Pancreas (tissue), 10 donors: ENCODE results near the gene PITPNM1. TPM values are rescaled to one million over a fixed set of nuclear protein-coding genes. Genes with fewer than 3 reads are reported as not detected.

ENCODE experiments used
- ATAC-seq, 4 donors: fragments of 200-7000 bp; cut with Tn5 transposase; one replicate each; pipeline versions ENCODE4 v1.8.0 to v1.9.1; 2020; ENCODE audit warnings: mild to moderate bottlenecking in 4 of 4, moderate library complexity in 4 of 4
- DNase-seq, 6 donors: peaks; one replicate each; pipeline ENCODE4 v3.0.0-alpha.2; 2020
- FAIRE-seq: peaks from 2 replicates; lab custom pipeline; 2012; peaks lifted over from hg19 to GRCh38; lab: Jason Lieb, UNC
- H3K27ac ChIP-seq, 4 donors: fragments of 200-600 bp; sonication (generic); 1 replicate in 3 of 4; 2 replicates in 1 of 4; pipeline versions ENCODE4 v1.5.0 to v1.8.0; 2020
- H3K27me3 ChIP-seq, 4 donors: fragments of 200-600 bp; one replicate each; pipeline ENCODE4 v1.8.0; 2021
- H3K36me3 ChIP-seq, 3 donors: fragments of 200-600 bp; sonication (generic) in 1 of 3; one replicate each; pipeline versions ENCODE4 v1.5.0 to v1.8.0; 2020 to 2021
- H3K4me1 ChIP-seq, 3 donors: fragments of 200-600 bp; one replicate each; pipeline ENCODE4 v1.8.0; 2021
- H3K4me3 ChIP-seq, 4 donors: fragments of 200-600 bp; sonication (generic) in 2 of 4; one replicate each; pipeline versions ENCODE4 v1.5.0 to v1.8.0; 2020 to 2021
- H3K9me3 ChIP-seq, 4 donors: fragments of 200-600 bp; one replicate each; pipeline ENCODE4 v1.8.0; 2021
- CTCF ChIP-seq, 4 donors: fragments of 200-600 bp; sonication (generic) in 3 of 4; IDR thresholded peaks; one replicate each; pipeline versions ENCODE4 v1.5.0 to v1.8.0; 2021; ENCODE audit warnings: antibody characterized with exemption in 4 of 4
- WGBS, 2 donors: extraction: QIAGEN DNeasy Blood & Tissue Kit; methylation state at CpG; one replicate each; pipeline ENCODE4 v1.1.7; 2013; 5-methylcytosine and 5-hydroxymethylcytosine counted together
- intact Hi-C, 3 donors: fragments of 100-400 bp; cut with DNase I; formaldehyde crosslinking; loops; one replicate each; pipeline versions ENCODE4 v1.11.1 to v1.14.2; 2022
- polyA plus RNA-seq, 2 donors: library from polyadenylated mRNA; stranded (reverse); fragments of 200-250 nt; gene quantifications; one replicate each; pipeline ENCODE4 v1.2.3, GENCODE V29; 2013
- total RNA-seq, 6 donors: library from RNA; stranded (reverse); fragmentation: NEBNext Ultra II Directional in 4 of 6; extraction: Animal tissue kit (Norgen Biotek cat#: 25700) in 4 of 6; gene quantifications; one replicate each; pipeline versions ENCODE4 v1.2.1 to v1.2.4, GENCODE V29; 2021 to 2023
- donor health status: healthy with polysubstance abuse.
- donor health status: DM: no; HTN: no; CAD: no; lungs with moderate emphysema.
- donor health status: DM: no; HTN: no; CAD: no.
- donor health status: control.
- donor health status: control.
- donor health status: Bipolar disorder and iron deficiency.
- donor health status: DM: yes; HTN: yes; CAD: no.
- donor health status: DM: no; HTN: no; CAD: no.
- donor health status: DM: no; HTN: no; CAD: no.
- donor health status: DM: yes; HTN: yes; CAD: no.

PITPNM1 gene
- total and polyA plus RNA-seq, 8 donors = 10.2 to 35.7 (median 24.3) TPM

DNA sequence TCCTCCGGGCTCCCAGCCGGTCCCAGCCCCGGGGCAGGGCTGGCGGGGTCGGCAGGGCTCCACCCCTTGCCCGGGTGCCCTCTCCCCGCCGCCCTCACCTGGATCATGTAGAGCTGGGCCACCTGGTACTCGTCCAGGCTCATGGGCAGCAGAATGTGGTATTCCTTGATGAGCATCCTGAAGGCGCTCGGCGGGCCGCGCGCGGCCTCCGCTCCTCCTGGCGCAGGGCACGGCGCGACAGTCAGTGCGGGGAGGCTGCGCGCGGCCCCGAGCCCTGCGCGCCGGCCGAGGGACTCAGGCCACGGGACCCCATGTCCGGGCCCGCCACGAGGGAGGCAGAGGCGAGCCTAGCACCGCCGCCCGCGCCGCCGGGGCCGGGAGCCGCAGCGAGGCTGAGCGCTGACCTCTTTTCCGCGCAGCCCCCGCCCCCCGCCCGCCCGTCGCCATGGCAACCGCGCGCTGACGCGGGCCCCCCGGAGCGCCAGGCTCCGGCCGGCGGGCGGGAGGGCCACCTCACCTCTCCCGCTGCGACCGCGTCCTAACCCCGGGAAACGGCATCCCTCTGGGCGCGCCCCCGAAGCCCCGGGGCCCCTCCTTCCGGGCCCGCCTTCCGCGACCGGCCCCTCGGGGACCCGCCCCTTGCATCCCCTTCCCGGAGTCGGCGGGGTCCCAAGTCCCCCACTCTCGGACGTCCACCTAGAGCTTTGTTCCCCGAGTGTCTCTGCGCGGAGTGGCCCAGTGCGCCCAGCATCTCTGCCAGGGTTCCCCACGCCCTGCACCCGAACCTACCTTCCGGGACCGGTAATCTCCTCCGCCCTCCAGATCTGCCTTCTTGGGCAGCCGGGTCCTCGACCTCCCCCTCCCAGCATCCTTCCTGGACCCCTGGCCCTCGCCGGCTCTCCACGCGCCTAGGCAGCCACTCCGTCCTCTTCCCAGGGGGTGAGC, 886 bp downstream of the PITPNM1 start:
- ATAC-seq (no peak), FAIRE-seq (no peak), DNase-seq (peak in 5 of 6 donors; percentile 43 to 90 (median 70))
- WGBS, 2 donors = 2% methylated on average over 38 to 101 of the region's 101 CpGs
- H3K27ac ChIP-seq = peak overlapping the region; percentile 95 to 98 (median 96)
- H3K27me3 ChIP-seq = no peaks in the 10 kb centered on the region
- no peak for TF ChIP-seq CTCF (IDR thresholded peaks at IDR 0.05)
- peak overlapping the region; percentile 63 to 86 (median 80) for H3K4me3 ChIP-seq
- H3K9me3 ChIP-seq = no peaks in the 10 kb centered on the region
- peaks cover 0 to 26% (median 12%) of the 10 kb centered on the region in 3 donors for H3K4me1 ChIP-seq
- intact Hi-C loops = loop anchor here in 1 of 3 donors (10.0 kb wide), 1 partner anchor 89 kb away; the partner anchor contains the start of gene CARNS1
- no peaks in the 10 kb centered on the region for H3K36me3 ChIP-seq

DNA sequence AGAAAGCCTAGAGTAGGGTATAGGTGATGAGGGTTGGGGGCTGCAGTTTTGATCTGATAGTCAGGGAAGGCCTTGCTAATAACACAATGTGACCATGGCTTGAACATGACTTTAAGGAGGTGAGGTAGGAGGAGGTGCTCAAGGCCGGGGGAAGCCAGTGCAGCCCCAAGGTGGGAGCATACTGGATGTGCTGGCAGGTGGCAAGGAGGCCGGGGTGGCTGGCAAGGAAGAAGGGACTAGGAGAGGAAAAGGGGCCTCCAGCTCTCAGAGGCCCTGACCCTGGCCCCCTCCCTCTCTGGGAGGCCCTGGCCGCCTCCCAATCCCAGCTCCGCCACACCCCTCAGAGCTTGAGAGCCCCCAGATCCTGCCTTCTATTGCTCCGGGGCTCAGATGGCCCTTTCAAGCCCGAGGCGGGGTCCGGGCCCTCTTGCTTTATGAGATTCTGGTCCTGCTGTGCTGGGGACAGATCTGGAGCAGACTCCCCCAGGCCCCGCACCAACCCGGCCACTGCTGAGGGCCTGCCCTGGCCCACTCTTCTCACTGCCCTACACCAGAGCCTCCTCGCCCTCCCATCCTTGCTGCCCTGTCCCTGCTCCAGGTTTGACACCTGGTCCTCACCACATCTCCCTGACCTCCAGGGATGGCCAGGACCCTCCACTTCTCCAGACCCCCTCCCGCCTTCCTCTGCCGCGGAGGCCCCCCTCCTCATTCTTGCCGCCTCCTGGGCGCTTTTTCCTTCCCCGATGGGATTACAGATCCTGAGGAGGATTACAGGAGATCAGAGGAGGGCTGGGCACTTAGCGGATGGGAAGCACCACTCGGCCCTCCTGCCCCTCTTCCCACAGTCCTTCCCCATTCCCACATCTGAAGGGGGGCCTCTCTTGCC, 1.8 kb downstream of the PITPNM1 start:
- H3K9me3 ChIP-seq = no peaks in the 10 kb centered on the region
- DNase-seq (peak in 2 of 6 donors; percentile 45 to 79), ATAC-seq (no peak), FAIRE-seq (no peak)
- H3K36me3 ChIP-seq = no peaks in the 10 kb centered on the region
- H3K27ac ChIP-seq = no peak overlapping the region
- TF ChIP-seq CTCF (IDR thresholded peaks at IDR 0.05) = no peak
- peaks cover 0 to 26% (median 12%) of the 10 kb centered on the region in 3 donors for H3K4me1 ChIP-seq
- H3K27me3 ChIP-seq = no peaks in the 10 kb centered on the region
- intact Hi-C loops = loop anchor here in 1 of 3 donors (10.0 kb wide), 1 partner anchor 89 kb away; the partner anchor contains the start of gene CARNS1
- peak overlapping the region in 2 of 4 donors; percentile 85 to 86 for H3K4me3 ChIP-seq
- 83 to 84% methylated on average over 19 of the region's 19 CpGs for WGBS, 2 donors

DNA sequence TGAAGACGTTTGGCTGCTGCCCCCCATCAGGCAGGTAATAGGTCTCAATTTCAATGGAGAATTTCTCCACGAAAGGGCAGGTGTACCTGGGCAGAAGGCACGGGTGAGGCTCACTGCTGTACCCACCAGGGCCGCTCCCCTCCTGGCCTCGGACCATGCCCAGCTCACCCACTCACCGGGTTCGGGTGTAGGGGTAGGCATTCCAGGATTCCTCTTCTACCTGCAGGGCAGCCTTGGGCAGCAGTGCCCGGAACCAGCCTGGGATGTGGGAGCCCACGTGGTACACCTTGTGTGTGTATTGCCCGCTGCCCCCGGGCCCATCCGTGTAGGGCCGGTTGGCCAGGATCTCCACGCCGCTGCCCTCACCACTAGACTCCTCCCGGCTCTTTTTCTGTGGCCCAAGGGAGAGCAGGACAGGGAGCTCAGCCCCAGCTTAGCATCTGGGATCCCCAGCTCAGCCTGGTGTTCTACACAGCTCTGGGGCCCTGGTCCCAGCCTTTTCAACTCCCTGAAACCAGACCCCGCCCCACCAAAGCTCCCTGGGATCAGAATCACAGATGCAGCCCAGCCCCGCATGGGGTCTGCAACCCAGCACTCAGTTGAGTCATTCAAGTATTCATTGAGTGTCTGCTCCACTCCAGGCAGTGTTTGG, 2.7 kb downstream of the PITPNM1 start:
- H3K4me1 ChIP-seq = peaks cover 0 to 26% (median 12%) of the 10 kb centered on the region in 3 donors
- no peak for TF ChIP-seq CTCF (IDR thresholded peaks at IDR 0.05)
- H3K9me3 ChIP-seq = no peaks in the 10 kb centered on the region
- FAIRE-seq = no peak
- H3K27me3 ChIP-seq = no peaks in the 10 kb centered on the region
- no peak for ATAC-seq
- intact Hi-C loops = loop anchor here in 1 of 3 donors (10.0 kb wide), 1 partner anchor 88 kb away; the partner anchor contains the start of gene CARNS1
- no peak overlapping the region for H3K27ac ChIP-seq
- 94 to 97% methylated on average over 18 of the region's 18 CpGs for WGBS, 2 donors
- H3K4me3 ChIP-seq = no peak overlapping the region
- H3K36me3 ChIP-seq = no peaks in the 10 kb centered on the region
- DNase-seq = peak in 2 of 6 donors; percentile 43 to 74

GRCh38 chr11:67501854-67502253, 3.3 kb downstream of the PITPNM1 start:
- intact Hi-C loops = loop anchor here in 1 of 3 donors (10.0 kb wide), 1 partner anchor 87 kb away; the partner anchor contains the start of gene CARNS1
- Histone ChIP-seq H3K9me3 (no peaks in the 10 kb centered on the region), H3K36me3 (no peaks in the 10 kb centered on the region), H3K27ac (no peak overlapping the region), H3K27me3 (no peaks in the 10 kb centered on the region), H3K4me3 (no peak overlapping the region), H3K4me1 (peaks cover 0 to 21% (median 11%) of the 10 kb centered on the region in 3 donors)
- no peak for TF ChIP-seq CTCF (IDR thresholded peaks at IDR 0.05)
- 95 to 97% methylated on average over 18 of the region's 18 CpGs for WGBS, 2 donors
- FAIRE-seq (no peak), ATAC-seq (no peak), DNase-seq (peak in 2 of 6 donors; percentile 36 to 74)
